NCI-H1105 treated with DMSO at 0.1 percent for 48 hours (cell line): ENCODE data around the gene RBM10.

Experiments used
- DNase-seq: peaks from one replicate; lab custom pipeline; 2025; lab: John Stamatoyannopoulos, UW

RBM10 gene

GRCh38 chrX:47175588-47175980, 30.6 kb downstream of the RBM10 start:
- no peak for DNase-seq

GRCh38 chrX:47176101-47176740, 31.2 kb downstream of the RBM10 start:
- DNase-seq: no peak

- no peak for DNase-seq
Observed at GRCh38 chrX:47177079-47177478, 32.1 kb downstream of the RBM10 start.

GRCh38 chrX:47178337-47178736, 33.3 kb downstream of the RBM10 start:
- no peak for DNase-seq

- no peak for DNase-seq
Observed at GRCh38 chrX:47179221-47179927, 34.4 kb downstream of the RBM10 start.

GRCh38 chrX:47179928-47180255, 34.9 kb downstream of the RBM10 start:
- no peak for DNase-seq

GRCh38 chrX:47180346-47180745, 35.3 kb downstream of the RBM10 start:
- no peak for DNase-seq

GRCh38 chrX:47181301-47181700, 36.3 kb downstream of the RBM10 start:
- no peak for DNase-seq

- no peak for DNase-seq
Observed at GRCh38 chrX:47182106-47182700, 37.2 kb downstream of the RBM10 start.

- DNase-seq: no peak
Observed at GRCh38 chrX:47184486-47184885, 39.5 kb downstream of the RBM10 start.

GRCh38 chrX:47185241-47185640, 40.2 kb downstream of the RBM10 start:
- no peak for DNase-seq

GRCh38 chrX:47186096-47186740, 41.2 kb downstream of the RBM10 start:
- no peak for DNase-seq

- DNase-seq: no peak
Observed at GRCh38 chrX:47187106-47187677, 42.2 kb downstream of the RBM10 start.

- no peak for DNase-seq
Observed at GRCh38 chrX:47189906-47190305, 44.9 kb downstream of the RBM10 start.

- DNase-seq: peak; percentile 89
Observed at GRCh38 chrX:47190445-47191269, 45.6 kb downstream of the RBM10 start.

GRCh38 chrX:47191331-47191730, 46.3 kb downstream of the RBM10 start:
- DNase-seq: no peak

GRCh38 chrX:47191806-47192401, 46.9 kb downstream of the RBM10 start:
- no peak for DNase-seq

GRCh38 chrX:47193475-47194193, 48.6 kb downstream of the RBM10 start, which contains the start of gene UBA1:
Gene UBA1 (plus strand): TSS chrX:47193829. CDS start chrX:47198803, 4,974 bp downstream.
- peak; percentile 91 for DNase-seq

GRCh38 chrX:47194194-47194787, 49.3 kb downstream of the RBM10 start:
- DNase-seq: no peak

- DNase-seq: no peak
Observed at GRCh38 chrX:47196098-47196497, 51.1 kb downstream of the RBM10 start.
